Occipital lobe (tissue), 2 donors: ENCODE results near the gene RADIL. TPM values are rescaled to one million over a fixed set of nuclear protein-coding genes. Genes with fewer than 3 reads are reported as not detected.
"Not testable (repeated sequence)": the region's sequence is repeated elsewhere in the genome, so short reads cannot be mapped to it uniquely, and the experiment has no call there.

Experiments used
- DNase-seq: peaks from one replicate; lab custom pipeline; 2025; lab: John Stamatoyannopoulos, UW
- total RNA-seq: library from RNA; depleted of rRNA; stranded (reverse); fragments of >200 nt; gene quantifications from one replicate; pipeline ENCODE4 v1.2.3, GENCODE V29; 2014

RADIL gene
- total RNA-seq, 1 donor from 2014 or later = 2.3 TPM

DNA sequence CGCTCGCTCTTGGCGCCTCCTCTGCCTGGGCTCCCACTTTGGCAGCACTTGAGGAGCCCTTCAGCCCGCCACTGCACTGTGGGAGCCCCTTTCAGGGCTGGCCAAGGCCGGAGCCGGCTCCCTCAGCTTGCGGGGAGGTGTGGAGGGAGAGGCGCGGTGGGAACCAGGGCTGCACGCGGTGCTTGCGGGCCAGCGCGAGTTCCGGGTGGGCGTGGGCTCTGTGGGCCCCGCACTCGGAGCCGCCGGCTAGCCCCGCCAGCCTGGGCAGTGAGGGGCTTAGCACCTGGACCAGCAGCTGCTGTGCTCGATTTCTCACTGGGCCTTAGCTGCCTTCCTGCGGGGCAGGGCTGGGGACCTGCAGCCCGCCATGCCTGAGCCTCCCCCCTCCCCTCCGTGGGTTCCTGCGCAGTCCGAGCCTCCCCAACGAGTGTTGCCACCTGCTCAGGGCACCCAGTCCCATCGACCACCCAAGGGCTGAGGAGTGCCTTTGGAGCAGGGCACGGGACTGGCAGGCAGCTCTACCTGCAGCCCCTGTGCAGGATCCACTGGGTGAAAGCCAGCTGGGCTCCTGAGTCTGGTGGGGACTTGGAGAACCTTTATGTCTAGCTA is 90.0 kb downstream of the RADIL start:
- not testable (repeated sequence) for DNase-seq

DNA sequence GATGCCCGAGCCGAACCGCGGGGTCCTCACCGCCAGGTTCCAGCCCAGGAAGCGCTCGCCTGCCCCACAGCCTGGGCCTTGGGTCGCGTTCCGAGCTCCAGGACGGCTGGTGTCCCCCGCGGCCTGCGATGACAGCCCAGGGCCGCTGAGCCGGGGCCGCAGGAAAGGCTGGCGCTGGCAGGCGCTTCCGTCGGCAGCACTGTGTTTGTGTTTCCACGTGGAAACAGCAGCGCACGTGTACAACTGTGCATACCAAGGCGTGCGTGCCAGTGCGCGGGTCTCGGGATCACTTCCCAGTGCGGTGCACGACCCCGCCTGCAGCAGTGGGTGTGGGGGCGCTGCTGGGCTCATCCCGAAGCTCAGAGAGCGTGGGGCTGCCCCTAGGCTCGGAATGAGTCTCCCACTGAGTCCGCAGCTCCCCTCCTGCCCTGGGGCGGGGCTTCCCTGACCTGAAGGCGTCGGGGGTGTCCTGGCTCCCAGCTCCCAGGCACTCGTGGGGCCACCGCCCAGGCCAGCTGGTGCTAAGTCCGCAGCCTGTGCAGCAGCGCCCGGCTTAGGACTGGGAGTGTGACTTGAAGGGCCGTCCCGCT is 90.9 kb downstream of the RADIL start:
- no peak for DNase-seq

DNA sequence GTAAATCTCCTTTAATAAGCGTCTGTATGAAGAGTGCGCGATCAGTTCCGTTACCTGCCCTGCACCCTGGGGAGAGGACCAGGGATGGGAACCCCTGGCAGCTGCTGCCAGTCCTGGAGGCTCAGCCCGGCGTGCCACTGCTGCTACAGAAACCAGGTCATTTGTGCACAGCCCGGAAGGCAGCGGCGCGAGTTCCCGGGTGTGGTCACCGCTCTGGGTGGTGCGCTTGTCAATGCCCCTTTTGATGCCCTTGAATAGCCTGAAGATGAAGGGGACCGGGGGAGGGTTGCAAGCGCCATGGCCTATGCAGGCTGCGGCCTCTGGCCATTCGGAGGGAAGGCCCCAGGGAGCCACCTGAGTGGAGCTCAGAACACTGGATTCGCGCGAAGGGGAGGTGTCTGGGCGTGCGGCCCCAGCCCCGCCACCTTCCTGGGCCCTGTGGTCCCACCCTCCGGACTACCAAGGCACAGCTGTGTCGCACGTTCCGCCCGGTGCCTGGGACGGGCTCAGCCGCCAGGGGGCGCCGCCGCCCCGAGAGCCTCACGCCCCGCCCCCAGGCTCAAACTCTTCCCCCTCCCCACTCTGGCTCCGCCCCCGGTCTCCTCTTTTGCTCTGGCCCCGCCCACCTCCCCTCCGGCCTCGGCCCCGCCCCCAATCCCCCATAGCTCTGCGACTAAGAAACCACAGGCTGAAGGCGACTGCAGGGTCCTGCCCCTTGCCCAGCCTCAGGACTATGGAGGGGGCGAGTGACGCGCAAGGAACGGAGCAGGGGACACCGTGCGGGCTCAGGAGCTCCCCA is 91.6 kb downstream of the RADIL start:
- peak; percentile 43 for DNase-seq

DNA sequence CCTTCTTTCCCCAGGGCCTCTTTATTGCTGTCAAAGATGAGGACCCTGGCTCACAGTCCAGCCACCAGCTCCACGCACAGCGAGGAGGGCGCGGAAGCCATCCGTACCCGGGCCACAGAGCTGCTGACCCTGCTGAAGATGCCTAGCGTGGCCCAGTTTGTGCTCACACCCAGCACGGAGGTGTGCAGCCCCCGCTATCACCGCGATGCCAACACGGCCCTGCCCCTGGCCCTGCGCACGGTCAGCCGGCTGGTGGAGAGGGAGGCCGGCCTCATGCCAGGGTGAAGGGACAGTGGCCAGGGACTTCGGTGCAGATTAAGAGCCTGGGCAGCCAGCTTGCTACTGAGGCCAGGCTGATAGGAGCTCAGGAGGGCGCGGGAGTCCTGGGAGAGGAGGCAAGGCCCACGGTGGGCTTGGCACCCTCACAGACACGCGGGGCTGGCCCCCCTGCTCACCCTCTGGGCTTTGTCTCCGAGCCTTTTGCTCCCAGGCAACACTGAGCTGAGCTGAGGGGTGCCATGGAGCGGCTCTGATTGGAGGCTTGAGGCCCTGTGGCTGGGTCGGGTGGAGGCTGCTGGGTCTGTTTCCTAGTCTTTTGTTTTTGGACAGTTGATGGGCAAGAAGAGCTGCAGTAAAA is 92.3 kb downstream of the RADIL start:
- no peak for DNase-seq

DNA sequence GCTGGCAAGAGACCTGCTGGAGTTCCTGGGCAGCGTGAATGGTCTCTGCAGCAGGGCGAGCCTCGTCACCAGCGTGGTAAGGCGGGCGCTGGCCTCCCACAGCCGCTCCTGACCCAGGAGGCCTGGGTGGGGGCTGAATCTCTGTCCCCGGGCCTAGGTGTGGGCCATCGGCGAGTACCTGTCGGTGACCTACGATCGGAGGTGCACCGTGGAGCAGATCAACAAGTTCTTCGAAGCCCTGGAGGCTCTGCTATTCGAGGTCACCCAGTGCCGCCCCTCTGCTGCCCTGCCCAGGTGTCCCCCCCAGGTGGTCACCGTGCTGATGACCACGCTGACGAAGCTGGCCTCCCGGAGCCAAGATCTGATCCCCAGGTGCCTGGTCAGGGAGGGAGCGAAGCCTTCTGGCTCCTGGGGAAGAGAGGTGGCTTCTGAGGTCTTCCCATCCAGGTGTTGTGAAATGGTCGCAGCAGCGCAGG is 93.0 kb downstream of the RADIL start:
- DNase-seq = no peak

DNA sequence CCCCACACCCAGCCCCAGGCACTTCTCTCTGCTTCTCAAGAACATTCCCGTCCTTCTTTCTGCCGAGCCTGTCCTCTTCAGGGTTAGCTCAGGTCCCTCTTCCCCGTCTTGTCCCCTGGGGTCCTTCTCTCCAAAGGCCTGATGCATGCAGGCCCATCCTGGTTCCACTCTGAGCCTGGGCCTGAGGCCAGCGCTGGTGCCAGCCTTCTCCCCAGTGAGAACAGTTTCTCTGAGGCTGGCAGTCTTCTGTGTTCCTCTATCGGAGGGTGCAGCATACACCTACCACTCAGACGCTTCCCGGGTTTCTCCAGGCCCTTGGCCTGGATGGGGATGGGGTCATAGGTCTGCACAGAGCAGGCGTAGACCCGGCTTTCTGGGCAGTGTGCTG is 93.4 kb downstream of the RADIL start:
- no peak for DNase-seq

DNA sequence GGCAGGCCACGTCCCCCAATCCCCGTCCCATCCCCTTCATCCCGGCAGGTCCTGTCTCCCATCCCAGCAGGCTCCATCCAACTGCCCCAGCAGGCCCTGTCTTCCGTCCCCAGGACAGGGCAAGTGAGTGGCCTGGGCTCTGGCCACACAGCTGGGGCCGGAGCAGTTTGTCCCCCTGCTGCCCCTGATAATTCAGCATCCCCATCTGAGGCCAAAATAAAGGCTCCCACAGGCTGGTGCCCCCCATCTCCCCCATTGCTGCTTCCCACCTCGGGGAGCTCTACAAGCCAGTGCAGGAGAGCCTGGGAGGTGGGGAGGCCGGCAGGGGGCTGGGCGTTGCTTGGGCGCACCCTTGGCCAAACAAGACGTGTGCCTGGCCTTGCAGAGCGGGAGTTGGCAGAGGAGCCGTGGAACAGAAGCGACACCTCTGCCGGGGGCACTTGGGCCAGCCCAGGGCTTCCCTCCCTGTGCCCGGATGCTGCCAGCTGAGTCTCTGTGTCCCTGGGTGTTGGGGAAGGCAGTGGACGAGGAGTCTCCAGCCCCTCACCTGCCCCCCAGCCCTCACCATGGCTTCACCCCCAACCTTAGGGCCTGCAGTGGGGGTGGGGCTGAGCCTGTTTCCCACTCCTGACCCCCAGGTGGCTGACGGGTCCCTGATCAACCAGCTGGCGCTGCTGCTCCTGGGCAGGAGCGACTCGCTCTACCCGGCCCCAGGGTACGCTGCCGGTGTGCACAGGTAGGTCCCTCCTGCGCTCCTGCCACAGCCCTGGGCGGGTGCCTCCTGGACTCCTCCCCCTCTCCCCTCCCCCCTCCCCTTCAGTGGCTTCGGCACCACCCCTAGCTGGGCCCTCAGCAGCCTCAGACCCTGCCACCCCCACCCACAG is 94.1 kb downstream of the RADIL start:
- DNase-seq = no peak

DNA sequence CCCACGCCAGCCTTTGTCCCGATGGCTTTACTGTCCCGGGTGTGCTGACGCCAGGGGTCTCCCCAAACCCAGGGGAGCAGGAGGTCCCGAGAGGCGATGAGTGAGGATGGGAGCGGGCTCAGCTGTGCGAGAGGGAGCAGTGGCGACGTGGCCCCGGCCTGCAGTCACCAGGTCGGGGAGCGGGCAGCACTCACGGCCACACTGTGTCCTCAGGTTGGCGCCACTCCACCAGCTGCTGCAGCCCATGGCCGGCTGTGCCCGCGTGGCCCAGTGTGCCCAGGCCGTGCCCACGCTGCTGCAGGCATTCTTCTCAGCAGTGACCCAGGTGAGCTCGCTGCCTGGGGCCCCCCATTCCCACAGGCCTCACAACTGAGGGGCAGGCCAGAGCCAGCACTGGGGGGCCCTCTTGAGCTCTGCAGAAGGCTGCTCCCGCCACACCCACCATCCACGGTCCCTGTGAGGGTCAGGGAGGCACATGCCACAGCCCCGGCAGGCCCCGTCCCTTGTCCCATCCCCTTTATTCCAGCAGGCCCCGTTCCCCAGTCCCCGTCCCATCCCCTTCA is 94.8 kb downstream of the RADIL start:
- DNase-seq = no peak

DNA sequence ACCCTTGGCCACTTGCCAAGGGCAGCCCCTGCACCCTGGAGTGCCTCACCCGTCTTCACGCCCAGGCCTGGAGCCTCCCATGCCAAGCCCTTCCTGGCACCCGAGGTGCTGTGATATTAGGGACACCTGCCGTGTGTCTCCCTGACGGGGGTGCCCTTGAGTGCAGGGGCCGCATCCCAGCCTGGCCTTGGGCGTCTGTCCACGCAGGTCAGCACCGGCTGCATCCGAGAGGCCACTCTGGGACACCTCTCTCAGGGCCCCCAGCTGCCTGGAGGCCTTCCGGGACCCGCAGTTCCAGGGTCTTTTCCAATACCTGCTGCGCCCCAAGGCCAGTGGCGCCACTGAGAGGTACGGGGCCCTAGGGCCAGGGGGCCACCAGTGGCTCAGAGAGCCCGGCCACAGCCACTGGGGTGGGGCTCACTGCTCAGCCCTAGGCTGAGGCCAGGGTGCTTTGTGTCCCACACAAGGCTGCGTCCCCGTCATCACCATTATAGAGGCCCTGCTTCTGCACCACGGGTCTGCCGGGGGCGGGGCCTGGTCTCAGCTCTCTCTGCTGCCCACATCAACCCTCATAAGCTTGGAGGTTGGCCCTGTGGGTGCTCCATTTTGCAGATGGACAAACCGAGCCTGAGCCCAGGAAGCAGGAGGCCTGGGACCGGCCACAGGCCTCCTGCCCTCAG is 95.4 kb downstream of the RADIL start:
- no peak for DNase-seq

DNA sequence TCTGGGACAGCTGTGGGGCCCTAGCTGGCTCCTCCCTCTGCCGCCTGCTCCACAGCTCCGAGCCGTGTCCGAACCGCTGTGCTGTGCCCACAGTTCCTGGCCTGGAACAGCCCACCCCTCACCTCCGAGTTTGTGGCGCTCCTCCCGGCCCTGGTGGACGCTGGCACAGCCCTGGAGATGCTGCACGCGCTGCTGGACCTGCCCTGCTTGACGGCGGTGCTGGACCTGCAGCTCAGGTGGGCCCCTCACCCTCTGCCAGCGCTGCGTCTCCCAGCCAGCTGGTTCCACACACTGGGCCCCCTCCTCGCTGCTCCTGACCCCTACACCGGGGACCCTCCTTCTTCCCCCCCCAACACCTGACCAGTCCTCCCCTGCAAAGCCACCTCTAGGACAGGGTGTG is 96.0 kb downstream of the RADIL start:
- no peak for DNase-seq

DNA sequence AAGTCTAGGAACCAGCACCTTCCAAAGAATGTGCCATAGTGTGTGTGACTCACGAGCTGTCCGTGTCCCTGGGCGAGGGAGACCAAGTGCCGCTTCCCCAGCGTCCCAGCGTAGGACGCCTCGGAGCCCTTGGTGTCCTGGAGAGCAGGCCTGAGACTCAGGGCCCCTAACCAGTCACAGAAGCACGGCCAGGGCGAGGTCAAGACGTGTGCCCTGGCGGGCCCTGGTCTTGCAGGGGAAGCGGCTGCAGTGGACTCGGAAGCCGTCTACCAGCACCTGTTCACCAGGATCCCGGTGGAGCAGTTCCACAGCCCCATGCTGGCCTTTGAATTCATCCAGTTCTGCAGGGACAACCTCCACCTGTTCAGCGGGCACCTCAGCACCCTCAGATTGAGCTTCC is 97.5 kb downstream of the RADIL start:
- DNase-seq = no peak

DNA sequence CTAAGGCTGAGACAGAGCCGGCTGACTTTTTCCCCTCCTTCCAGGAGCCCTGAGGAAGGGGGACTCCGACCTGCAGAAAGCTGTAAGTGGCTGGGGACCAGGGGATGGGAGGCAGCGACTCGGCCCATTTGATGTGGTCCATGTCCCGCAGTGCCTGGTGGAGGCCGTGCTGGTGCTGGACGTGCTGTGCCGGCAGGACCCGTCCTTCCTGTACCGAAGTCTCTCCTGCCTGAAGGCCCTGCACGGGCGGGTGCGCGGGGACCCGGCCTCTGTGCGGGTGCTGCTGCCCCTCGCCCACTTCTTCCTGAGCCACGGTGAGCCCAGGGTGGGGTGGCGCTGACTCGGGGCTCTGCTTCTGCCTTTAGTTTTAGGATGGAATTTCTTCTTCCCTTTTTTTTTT is 98.1 kb downstream of the RADIL start:
- no peak for DNase-seq

DNA sequence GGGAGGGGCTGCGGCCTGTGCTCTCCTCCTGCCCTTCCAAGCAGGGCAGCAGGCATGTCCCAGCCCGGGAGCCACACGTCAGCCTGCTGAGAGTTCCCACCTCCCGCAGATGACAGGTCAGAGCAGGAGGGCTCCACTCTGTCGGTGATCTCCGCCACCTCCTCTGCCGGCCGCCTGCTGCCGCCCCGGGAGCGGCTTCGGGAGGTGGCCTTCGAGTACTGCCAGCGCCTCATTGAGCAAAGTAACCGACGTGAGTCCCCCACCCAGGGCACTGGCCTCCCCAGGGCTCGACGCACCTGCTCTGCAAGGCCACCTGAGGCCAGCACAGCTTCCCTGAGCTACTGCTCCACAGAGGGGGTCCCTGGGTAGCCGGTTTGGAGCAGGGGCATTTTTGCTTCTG is 98.7 kb downstream of the RADIL start:
- no peak for DNase-seq

DNA sequence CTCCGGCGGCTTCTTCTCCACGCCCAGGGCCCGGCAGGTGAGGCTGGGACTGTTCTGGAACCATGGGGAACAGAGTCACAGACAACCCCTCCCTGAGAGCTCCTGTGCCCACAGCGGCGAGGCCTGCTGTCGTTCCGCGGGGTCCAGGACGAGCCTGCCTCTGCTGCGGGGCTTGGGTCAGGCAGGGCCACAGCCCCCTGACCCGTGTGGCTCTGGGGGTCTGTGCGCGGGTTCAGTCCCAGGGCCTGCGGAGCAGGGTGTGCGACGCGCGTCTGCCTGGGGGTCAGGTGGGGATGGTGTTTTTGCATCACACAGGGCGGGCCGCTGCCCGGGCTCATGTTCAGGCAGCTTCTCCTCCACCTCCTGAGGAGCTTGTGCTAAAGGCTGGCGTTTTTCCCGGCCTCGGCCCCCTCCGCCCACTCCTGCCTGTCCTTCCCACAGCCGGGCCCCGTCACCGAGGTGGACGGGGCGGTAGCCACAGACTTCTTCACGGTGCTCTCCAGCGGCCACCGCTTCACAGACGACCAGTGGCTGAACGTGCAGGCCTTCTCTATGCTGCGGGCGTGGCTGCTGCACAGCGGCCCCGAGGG is 99.7 kb downstream of the RADIL start:
- no peak for DNase-seq

DNA sequence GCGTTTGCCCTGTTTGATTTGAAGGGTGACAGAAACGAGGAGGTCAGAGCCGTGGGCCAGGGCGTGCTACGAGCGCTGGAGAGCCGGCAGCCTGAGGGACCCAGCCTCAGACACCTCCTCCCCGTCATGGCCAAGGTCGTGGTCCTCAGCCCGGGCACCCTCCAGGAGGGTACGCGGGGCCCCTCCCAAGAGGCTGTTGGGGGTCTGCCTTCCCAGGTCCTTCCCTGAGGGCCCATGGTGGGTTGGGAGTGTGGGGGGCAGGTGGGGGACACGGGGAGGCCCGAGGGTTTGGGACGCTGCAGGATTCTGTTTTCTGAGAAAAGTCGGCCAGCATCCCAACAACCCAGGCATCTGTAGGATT is 100.2 kb downstream of the RADIL start:
- no peak for DNase-seq

DNA sequence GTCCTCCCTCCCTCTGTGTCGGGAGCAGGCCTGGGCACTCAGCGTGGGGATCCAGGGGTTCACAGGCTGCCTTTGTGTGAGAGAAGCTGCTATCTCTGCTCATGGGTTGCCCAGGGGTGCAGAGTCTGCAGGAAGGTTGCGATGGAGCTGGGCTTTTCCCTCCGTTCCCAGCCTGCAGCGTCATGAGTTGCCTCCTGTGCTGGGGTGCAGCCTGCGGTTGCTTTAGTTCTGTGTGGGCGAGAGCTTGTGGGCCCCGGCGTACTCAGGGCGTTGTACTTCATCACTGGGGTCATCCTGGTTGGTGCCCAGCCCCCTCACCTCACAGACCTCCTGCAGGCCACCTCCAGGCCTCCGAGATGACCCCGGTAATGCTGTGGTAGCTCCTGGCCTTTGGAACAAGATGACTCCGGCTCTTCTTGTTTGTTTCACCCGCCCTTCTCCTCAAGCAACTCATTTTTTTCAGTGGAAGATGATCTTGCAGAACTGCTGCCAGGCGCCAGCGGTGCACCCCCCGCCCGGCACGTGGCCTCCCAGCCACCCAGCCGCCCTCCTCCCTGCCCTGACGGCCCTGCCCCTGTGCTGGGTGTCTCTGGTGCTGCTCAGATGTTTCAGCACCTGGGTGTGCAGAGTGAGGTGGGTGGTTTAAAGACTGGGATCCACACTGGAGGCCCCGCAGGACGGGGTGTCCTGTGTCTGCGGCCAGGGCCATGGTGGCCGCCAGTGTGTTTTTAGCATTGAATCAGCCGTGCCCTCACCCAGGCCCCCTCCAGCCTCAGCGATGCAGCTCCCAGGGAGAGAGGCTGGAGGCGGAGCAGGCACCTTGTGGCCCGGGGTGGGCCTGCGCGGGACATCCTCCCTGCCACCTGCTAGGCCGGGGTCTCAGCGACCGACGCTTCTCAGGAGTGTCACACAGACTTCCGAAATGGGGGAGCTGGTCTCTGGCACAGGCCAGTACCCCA is 100.9 kb downstream of the RADIL start:
- no peak for DNase-seq

DNA sequence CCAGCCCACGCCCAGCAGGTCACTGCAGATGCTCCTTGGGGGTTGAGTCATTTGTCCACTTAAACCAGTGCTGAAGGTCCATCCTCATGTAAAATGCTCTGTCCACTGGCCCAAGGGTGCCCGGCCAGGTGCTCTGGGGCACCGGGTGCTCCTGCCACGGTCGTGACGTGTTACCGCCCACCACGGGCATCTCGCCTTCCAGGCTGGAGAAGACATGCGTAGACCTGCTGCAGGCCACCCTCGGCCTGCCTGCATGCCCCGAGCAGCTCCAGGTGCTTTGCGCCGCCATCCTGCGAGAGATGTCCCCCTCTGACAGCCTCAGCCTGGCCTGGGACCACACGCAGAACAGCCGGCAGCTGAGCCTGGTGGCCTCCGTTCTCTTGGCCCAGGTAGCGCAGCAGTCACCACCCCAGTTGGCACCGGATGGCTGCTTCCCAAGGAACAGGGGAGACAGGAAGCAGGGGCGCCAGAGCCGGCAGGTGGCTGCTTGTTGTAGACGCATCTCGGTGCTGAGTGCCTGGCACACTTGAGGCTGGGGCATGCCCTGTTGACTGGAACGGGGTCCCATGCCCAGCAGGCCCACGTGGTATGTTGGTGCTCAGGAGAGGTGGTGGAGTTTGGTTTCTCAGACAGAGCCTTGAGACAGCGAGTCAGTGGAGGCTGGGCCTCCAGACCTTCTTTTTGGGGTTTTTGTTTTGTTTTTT is 102.0 kb downstream of the RADIL start:
- no peak for DNase-seq

DNA sequence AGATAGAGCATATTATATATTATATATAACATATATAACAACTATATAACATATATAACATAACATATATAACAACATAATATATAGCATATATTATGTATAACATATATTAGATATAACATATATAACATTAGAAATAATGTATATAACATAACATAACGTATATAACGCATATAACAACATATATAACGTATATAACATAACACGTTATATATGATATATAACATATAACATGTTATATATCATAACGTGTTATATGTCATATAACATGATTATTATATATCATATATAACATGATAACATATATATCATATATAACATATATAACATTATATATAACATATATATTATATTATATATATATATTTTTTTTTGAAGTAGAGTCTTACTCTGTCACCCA is 104.4 kb downstream of the RADIL start:
- no peak for DNase-seq
